Measurements from ENCODE around the gene CLDN24.

CLDN24 gene

DNA sequence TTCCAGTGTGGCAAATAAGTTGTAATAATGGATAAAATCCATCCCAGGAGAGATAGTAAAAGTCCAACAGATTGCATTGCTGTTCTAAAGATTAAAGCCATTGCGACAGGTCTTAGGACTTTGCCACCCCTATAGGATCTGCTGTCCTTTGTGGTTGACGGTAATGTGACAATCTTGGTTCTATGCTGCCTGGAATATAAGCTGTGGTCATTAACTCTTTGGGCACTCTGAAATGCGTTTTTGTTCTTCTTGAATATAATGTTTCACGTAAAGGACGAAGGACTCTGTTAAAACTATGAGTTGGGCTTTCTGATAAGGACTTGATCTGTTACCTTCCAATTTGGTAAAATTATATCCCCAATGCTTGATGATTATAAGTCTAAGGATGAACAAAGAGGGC lies at the start of gene CLDN24:
Gene CLDN24, minus strand, starts transcription at position 101 of the 400 bp plus-strand sequence. Its CDS starts 0 bp downstream, at position 101.
- DNase-seq, result no peak

DNA sequence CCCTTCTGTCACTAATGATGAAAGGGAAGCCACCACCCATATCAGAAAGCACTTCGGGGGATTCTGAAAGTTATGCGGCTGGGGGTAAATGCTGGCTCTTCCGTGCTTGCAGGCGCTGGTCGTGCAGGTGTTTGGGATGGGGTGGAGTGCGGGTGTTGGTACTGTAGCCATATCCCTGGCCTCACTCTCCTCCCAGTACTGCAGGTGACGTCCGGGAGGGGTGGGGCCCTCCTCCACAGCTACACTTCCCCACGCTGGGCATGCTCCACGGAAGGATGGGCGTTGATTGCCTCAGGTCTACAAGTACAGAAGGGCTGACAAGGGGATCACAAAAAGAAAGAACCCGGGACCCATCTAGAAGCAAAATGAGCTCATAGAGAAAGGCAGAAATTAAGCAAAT lies 48.6 kb upstream of the CLDN24 start:
- DNase-seq, result no peak

DNA sequence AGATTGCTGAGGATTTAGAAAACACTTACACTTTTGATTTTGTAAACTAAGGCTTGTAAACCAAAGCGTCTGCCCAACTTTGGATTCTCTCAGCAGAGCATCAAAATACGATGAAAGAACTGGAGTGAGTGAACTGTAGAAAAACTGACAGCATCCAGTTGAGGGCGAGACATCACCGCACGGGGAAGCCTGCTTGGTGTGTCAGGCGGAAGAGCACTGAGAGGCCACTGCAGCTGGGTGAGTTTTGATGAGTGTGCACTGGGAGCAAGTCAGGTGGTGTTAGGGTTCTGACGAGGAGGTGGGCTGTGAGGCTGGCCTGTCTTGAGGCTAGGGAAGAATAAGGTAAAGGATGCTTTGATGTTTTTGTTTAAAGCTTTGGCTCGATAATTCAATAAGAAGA lies 46.8 kb upstream of the CLDN24 start:
- no peak for DNase-seq

DNA sequence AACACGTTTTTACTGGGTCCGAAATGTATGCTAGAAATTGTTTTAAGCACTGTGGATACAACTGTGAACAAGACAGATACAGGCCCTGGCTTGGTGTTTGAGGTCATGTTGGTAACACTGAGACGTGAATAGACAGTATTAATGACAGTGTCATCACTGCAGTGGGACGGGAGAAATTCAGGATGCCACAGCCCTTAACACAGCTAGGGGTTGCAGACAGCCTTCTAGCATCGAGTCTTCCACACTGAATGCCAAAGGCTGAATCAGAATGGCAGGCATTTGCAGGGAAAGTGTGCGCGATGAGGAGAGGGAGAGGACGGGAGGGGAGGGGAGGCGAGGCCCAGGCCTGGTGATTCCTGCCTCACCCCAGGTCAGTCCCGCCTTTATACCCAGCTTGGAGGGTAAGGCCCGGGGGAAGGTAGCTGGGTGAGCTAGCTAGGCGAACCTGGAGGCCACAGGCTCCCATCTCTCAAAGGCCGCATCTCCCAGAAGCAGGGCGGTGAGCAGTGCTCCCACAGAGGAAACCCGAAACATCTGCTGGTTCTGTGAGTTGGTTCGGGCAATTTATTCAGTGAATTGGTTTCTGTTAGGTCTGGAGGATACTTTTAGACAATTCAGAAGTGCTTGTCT lies 44.1 kb upstream of the CLDN24 start:
- DNase-seq, result no peak

DNA sequence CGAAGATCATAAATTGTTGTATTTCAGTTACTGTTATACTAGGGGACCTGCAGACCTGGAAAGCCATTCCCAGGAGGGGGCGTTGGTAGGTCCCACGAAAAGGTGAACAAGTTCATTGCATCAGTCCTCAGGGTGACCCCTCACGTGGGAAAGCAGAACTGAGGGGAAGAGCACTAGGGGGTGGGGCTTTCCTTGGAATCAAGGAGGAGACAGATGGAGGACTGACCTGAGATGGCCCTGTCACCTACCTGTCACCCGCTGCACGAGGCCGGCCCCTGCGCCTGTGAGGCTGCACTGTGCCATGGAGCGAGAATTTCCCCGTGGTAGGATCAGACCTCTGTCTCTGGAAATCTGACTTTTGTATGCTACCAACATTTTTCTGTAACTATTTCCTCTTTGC lies 41.8 kb upstream of the CLDN24 start:
- no peak for DNase-seq

DNA sequence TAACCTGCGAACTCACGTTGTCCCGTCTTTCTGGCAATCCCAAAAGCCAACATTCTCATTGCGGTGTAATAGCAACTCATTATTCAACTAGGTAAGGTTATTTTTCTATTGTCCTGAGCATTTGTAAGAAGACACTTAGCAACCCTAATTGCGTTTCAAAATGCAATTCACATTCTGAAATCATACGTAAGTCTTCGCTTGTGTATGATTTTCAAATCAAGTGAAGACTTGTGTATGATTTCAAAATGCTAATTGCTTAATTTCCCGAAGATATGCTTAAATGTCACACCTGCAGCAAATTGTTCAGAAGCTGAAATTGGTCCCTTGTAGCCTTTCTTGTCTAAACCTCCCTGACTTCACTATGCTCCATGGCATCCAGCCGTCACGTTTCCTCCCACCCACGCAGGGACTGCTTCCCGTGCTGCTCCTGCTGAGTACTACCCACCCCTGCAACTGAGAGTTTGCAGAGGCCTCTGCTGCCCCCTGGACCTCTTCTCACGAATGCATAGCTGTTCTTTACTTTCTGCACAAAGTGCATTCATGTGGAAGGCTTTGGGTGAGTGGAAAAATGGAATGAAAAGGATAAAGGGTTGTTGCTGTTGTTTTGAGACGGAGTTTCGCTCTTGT lies 40.8 kb upstream of the CLDN24 start:
- no peak for DNase-seq

DNA sequence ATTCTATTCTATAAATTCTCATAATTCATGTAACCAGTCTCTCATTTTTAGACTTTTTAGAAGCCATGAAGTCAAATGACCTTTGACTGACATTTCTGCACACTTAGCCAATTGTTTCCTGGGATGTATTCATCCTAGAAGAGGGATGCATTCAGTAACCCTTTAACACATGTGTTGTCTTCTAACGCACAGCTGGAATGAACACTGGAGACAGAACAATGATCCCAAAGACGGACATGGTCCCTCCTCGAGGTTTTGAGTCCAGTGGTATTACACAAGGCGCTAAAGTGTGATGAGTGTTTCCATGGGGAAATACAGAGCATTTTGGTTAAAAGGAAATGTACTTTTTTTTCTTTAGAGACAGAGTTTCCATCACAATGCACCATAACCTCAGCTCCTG lies 39.8 kb upstream of the CLDN24 start:
- no peak for DNase-seq

DNA sequence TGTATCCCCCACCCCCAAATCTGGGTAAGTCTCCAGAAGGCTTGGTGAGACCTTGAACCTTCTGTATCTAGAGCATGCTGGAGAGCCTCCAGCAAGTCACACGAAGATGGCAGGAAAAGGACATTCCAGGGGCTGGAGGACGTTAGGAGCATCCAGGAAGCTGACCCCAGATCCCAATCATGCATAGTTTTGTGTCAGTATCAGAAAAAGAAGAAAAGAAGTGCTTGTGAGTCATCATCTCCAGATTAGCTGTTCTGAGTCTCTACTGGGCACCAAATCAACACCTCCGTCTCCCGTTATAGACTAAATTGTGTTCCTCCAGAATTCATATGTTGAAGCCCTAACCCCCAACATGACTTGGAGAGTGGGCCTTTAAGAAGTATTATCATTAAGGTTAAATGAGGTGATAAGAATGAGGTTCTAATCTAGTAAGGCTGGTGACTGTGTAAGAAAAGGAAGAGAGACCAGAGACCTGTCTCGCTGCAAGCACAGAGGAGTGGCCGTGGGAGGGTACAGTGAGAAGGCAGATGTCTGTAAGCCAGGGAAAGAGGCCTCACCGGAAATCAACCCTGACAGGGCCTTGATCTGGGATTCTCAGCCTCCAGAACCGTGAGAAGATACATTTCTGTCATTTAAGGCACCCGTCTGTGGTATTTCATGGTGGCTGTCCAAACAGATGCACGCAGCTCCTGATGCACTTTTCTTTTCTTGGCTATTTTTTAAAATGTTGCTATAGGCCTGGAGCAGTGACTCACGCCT lies 38.1 kb upstream of the CLDN24 start:
- no peak for DNase-seq

DNA sequence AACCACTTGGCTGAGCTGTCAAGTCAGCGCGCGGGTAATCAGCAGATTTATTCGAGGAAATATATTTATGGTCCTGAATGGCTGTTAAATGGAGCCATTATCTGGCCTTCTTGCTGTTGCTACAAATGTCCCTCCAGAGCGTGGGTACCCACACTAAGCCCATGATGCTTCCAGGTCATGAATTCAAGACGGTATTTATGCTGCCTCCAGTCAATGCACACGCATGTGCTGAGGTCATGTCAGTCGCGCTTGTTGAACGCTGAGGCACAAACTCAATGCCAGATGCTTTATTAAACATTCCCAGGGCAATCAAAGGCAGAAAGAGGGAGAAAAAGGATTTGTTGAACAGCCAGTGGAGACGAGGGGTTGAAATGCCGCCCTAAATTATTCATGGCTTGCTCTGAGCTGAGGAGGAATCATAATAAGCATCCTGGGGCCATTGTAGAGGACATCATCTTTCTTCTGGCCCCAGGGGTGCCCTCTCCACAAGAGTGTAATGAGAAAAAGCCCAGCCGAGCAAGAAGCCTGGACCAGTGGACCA lies 36.1 kb upstream of the CLDN24 start:
- DNase-seq, result no peak

DNA sequence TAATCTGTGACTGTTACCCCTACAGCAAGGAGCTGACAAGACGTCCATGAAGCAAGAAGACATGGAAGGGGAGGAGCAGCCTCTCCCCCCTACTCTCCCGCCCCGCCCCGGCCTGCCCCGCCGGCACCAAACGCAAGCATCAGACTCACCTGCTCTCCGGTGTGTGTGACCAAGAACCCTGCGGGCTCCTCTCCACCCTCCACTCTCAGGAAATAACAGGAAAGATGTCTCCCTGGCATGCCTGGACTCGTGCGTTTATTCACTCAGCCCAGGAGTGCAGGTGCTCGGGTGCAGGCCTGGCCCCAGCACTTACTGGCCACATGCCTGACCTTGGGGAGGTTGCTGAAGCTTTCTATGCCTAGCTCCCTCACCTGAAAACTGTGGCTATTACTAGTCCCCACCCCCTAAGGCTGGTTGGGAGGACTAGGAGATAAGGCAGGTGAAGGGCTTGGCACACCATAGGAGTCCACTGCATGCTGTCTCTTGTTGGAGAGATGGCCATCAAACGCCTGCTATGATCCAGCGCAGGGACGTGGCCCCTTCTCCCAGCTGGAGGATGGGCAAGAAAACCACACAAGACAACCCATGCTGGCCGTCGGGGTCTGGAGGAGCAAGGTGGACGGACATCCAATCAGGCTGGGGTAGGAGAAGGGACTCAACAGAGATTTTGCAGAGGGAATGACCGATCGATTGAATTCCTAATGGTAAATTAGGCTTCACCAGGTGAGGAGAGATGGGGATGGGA lies 34.9 kb upstream of the CLDN24 start:
- peak; percentile 1 to 39 (median 8) for DNase-seq

DNA sequence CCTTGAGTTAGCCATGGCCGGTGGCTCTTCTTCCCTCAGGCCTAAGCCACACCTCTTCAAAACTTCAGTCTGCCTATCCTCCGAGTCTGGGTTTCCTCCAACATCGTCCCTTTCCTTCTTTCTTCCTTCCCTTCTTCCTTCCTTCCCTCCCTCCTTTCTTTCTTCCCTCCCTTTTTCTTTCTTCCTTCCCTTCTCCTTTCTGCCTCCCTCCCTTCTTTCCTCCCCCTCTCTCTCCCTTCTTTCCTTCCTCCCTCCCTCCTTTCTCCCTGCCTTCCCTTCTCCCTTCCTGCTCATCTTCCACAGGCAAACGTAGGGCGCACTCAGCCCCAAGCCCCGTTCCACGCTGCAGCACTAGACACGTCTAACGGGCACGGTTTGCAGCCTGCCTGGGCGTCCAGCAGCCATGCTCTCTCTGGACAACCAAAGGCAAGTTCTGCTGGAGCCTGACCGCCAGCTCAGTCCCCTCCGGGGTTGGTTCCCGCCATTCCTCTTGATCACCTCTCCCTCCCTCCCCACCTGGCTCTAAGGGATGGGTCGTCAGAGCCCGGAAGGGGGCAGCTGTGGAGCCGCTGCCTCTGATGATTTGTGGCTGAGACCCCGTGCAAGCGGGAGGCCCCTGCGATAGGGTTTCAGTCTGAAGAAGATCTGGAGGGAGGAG lies 34.1 kb upstream of the CLDN24 start:
- DNase-seq, result no peak

DNA sequence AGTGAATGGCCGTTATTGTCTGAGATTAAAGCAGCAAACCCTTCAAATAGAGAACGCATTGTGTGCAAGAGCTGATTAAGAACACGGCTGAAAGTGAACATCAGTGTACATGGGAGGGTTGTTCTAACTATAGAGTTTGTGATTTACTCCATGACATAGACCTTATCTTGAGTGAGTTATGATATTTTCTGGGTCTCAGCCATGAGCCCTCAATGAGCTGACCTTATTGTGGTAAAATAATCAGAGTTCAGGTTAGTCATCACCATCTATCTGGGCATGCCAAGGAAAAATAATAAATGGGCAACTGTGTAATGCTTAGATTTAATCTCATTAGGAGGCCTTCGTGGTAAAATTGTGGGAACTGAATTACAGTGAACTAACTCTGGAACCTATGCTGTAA lies 33.2 kb upstream of the CLDN24 start:
- DNase-seq, result no peak

DNA sequence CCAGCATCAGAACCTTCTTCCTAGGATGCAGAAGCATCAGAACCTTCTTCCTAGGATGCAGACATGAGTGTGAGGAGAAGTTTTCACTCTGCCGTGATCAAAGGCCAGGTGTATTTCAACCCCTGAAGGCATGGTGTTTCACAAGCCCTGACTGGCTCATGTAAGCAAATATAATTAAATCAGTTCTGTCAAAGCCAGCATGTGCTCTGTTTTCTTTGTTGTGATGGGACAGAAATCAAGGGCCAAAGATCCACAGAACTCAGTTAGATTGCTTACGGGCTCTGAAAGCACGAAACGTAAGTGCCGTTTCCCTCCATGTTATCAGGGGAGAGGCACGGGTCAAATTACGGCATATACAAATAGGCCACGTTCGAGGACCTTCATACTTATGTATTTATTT lies 32.0 kb upstream of the CLDN24 start:
- peak; percentile 18 to 65 (median 23) for DNase-seq

DNA sequence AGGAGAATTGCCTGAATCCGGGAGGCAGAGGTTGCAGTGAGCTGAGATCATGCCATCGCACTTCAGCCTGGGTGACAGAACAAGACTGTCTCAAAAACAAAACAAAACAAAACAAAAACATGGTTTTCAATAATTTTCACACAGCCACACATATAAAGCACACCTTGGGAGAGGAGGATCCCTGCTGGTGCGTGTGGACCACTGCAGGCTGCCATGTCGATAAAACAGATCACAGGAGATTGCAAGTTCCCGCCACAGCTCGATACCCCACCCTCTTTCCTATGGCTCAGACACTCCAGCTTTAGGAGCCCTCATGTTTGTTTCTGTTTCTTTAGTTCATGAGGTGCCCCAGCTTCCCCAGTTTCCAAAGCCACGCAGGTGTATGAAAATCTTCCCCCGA lies 31.3 kb upstream of the CLDN24 start:
- no peak for DNase-seq

DNA sequence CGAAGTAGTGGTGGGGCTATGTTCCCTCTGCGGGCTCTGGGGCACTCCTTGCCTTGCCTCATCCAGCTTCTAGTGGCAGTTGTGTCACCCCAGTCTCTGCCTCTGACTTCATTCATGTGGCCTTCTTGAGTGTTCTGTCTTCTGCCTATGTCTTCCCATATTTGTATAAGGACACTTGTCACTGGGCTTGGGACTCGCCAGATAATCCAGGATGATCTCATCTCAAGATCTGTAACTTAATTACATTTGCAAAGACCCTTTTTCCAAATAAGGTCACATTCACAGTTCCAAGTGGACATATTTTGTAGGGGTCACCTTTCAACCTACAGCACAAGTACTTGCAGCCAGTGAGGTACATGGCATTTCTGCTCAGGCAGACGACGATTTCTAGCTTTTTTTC lies 30.3 kb upstream of the CLDN24 start:
- no peak for DNase-seq

DNA sequence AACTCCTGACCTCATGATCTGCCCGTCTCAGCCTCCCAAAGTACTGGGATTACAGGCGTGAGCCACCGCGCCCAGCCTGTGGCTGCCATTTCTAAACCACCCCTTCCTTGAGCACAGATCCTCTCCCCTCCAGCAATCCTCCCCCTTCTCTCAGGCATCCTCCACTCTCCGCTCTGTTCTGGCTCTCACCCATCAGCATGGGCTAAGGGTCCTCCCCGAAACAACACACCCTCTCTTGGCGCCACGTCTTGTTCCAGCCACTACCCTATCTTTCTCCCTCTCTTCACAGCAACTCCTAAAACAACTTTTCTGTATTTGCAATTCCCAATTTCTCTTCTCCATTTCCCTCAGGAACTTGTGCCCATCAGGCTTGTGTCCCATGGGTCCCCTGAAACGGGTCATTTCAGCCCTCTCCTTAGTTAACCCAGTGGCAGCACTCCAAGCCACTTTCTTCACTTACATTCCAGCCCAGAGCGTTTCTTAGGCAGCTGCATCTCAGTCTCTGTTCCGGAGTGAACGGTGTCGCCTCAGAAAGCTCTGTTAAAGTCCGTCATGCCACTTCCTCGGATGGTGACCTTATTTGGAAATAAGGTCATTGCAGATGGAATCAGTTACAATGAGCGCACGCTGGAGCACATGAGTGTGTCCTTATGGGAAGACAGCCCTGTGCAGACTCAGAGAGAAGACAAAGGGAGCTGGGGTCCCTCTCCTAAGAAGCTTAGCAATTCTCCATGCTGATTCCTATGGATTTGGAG lies 28.3 kb upstream of the CLDN24 start:
- DNase-seq, result no peak

DNA sequence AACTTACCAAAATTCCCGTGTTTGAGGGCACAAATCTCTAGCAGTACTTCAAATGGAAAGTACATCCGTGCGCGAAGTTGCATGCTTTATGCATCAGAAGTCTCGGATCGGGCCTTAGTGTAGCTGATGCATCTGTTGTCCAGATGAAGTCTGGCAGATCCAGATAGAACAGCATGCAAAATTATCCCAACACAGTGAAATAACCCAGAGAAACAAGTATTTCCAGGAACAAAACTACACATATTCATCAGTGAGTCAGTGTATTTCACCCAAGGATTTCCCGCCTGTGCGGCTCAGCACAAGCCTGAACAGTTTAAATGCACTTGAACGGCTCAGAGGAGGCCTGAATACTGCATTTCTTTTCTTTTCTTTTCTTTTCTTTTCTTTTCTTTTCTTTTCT lies 27.4 kb upstream of the CLDN24 start:
- no peak for DNase-seq

DNA sequence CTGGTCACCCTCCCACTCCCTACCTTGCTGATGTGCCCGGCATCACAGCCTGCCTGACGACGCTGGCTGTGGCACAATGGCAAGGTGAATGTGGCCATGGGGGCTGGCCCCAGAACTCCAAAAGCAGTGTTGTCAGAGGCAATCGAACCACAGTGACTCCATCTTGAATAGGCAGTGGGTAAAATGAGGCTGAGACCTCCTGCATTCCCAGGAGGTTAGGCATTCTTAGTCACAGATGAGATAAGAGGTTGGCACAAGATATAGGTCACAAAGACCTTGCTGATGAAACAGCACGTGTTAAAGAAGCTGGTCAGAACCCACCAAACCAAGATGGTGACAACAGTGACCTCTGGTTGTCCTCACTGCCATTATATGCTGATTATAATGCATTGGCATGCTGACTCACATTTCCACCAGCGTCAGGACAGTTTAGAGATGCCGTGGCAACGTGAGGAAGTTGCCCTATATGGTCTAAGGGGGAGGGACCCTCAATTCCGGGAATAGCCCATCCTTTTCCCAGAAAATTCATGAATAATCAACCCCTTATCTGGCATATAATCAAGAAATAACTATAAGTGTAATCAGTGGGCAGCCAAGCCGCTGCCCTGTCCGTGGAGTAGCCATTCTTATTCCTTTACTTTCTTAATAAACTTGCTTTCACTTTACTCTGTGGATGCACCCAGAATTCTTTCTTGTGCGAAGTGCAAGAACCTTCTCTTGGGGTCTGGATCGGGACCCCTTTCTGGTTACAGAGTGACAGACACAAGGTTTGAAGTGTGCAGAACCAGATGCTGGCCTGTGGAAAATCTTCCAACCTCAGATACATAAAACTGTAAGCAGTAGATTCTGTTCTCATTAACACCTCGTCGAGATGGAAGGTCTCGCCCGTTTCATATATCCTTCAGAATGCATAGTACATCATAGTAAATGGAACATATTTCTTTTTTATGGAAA lies 26.8 kb upstream of the CLDN24 start:
- DNase-seq, result no peak

DNA sequence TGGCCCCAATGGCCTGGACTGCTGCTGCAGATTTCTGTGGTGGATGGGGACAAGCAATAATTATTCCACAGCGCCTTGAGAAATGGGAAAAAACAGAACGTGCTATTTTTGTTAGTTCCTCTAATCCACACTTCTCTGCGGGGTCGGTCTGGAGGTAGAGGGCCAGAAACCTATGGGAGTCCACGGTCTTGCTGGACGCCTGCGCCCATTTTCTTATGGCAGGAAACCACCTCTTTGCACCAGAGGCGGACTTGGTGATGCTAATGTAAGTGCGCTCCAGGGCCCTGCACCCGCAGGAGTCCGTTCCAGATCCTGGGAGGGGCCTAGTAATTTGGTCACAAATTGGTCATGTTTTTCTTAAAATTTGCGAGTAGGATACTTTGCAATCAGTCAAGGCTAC lies 25.9 kb upstream of the CLDN24 start:
- DNase-seq, result no peak

DNA sequence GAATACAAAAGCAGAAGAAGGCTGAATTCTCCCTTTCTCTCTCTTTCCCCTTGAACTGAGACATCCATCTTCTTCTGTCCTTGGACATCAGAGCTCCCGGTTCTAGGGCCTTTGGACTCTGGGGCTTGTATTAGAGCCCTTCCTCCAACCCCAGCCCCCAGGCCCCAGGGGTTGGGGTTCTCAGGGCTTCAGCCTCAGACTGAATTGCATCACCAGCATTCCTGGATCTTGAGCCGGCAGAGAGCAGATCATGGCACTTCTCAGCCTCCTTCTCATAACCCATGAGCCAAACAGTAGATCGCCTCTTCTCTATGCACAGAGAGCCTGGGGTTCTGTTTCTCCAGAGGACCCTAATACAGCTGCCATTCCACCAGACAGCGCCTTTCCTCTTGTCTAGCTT lies 25.3 kb upstream of the CLDN24 start:
- no peak for DNase-seq

DNA sequence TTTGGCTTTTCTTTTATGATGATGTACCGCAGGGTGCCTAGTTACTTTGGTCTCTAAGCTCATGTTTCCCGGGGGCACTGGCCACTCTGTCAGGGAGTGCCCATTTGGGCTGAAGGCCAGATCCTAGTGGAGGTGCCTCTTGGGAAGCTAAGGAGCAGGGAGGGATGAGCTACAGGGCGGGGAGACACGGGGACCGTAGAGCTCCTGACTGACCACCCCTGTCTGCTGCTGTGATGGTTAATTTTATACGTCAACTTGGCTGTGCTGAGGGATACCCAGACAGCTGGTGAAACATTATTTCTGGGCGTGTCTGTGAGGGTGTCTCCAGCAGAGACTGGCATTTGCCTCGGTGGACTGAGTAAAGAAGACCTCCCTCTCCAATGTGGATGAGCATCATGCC lies 24.9 kb upstream of the CLDN24 start:
- DNase-seq, result no peak
